GM20000 (cell line): ENCODE data around the gene PTPRG.

ENCODE experiments used
- DNase-seq: peaks from one replicate; pipeline ENCODE4 v3.0.0; 2012; ENCODE audit warnings: low spot score
- TF ChIP-seq, protein P1 (sequence below): IDR thresholded peaks from 2 replicates; pipeline ENCODE4 v1.5.1; 2012; ENCODE audit warnings: mild to moderate bottlenecking, control low read depth; ENCODE audit errors: extremely low read depth, missing control alignments

PTPRG gene

GRCh38 chr3:61628636-61629035, 67.3 kb downstream of the PTPRG start:
- DNase-seq: no peak
- TF ChIP-seq, protein P1, sequence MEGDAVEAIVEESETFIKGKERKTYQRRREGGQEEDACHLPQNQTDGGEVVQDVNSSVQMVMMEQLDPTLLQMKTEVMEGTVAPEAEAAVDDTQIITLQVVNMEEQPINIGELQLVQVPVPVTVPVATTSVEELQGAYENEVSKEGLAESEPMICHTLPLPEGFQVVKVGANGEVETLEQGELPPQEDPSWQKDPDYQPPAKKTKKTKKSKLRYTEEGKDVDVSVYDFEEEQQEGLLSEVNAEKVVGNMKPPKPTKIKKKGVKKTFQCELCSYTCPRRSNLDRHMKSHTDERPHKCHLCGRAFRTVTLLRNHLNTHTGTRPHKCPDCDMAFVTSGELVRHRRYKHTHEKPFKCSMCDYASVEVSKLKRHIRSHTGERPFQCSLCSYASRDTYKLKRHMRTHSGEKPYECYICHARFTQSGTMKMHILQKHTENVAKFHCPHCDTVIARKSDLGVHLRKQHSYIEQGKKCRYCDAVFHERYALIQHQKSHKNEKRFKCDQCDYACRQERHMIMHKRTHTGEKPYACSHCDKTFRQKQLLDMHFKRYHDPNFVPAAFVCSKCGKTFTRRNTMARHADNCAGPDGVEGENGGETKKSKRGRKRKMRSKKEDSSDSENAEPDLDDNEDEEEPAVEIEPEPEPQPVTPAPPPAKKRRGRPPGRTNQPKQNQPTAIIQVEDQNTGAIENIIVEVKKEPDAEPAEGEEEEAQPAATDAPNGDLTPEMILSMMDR: no peak

GRCh38 chr3:61629442-61629841, 68.1 kb downstream of the PTPRG start:
- DNase-seq: no peak
- TF ChIP-seq, protein P1: no peak

DNA sequence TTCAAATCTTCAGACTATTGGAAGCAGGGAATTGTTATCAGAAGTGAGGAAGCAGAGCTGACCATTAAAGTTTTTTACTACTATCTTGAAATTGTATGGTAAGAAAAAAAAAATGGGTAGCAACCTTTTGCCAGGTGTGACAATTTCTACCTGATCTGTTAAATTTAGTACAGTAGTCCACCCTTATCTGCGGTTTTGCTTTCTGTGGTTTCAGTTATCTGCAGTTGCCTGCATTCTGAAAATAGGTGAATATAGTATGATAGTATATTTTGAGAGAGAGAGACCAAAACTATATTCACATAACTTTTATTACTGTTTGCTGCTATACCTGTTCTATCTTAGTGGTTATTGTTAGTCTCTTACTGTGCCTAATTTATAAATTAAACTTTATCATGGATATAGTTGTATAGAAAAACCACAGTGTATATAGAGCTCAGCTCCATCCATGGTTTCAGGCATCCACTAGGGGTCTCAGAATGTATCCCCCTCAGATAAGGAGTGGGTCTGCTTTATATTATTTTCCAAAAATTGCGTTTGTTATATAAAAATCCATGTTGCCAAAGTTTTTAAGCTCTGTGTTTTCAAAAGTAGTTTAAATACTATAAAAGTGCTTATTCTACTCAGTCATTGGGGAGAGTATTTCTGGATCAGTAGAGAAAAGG, 69.9 kb downstream of the PTPRG start:
- DNase-seq: no peak
- TF ChIP-seq, protein P1: no peak

- DNase-seq: no peak
- TF ChIP-seq, protein P1: no peak
Observed at GRCh38 chr3:61632568-61633175, 71.3 kb downstream of the PTPRG start.

- no peak for DNase-seq
- TF ChIP-seq, protein P1: no peak
Observed at GRCh38 chr3:61634678-61635077, 73.3 kb downstream of the PTPRG start.

DNA sequence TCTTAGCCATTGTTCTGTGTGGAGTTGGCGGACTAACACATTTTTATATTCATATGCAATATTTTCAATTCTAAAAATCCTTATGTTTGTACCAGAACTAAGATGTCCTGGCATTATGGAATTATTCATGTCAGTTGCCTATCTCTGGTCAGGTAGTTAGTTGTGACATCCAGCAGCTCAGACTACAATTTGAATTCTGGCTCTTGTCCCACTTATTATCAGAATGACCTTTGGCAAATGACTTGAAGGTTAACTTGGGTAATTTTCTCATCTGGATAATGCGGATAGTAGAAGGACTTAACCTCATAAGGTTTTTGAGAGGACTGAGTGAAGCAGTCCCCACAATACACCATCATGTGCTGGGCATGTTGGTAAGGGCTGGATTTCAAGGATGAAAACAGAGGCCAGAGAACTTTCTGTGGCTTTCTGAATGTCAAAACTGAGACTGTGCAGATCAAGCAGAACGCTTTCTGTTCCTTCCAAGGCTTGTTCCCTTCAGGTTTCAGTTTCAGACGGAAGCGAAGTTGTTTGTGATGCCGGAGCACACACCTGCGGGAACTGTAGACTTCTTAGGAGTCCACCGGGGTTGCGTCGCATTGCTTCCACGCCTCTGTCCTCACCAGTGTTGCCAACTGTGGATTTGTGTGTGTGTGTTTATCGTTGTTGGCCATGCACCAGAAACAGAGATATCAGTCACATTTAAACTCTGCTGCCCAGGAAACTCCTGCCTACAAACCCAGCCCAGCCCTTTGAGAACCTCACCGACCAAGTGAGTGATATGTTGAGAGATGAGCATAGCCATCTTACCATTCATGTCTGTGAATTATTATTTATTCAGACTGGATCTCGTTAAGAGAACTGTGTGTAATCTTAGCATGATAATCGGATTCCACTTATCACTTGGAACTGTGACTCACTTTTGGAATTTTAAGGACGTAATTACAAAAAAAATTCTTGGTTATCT, 76.0 kb downstream of the PTPRG start:
- peak; percentile 12 for DNase-seq
- TF ChIP-seq, protein P1: no peak

GRCh38 chr3:61638741-61639140, 77.4 kb downstream of the PTPRG start:
- TF ChIP-seq, protein P1: no peak
- no peak for DNase-seq
